GM10248 (cell line): ENCODE measurements around the gene UPF1.
"Not testable (repeated sequence)": the region's sequence is repeated elsewhere in the genome, so short reads cannot be mapped to it uniquely, and the experiment has no call there.

ENCODE experiments used
- CTCF ChIA-PET: fragments of 300-600 bp; sonication (Branson Sonifier 250); formaldehyde crosslinking; extraction: SDS; loops from one replicate; lab custom pipeline; 2021; ENCODE audit warnings: antibody characterized with exemption; lab: Yijun Ruan, JAX
- POLR2A ChIA-PET: fragments of 350-650 bp; sonication (Branson Sonifier 250); formaldehyde crosslinking; extraction: SDS; loops from one replicate; lab custom pipeline; 2020; ENCODE audit warnings: antibody characterized with exemption; lab: Yijun Ruan, JAX
- DNase-seq: peaks from one replicate; pipeline ENCODE4 v3.0.0; 2012; ENCODE audit errors: extremely low spot score
- TF ChIP-seq, protein P1 (sequence below): IDR thresholded peaks from 2 replicates; pipeline ENCODE4 v1.5.1; 2012; ENCODE audit warnings: mild to moderate bottlenecking, low read depth; ENCODE audit errors: extremely low read depth, missing control alignments, control extremely low read depth

Gene UPF1

GRCh38 chr19:18910010-18910409 lies 78.3 kb downstream of the UPF1 start:
- TF ChIP-seq, protein P1, sequence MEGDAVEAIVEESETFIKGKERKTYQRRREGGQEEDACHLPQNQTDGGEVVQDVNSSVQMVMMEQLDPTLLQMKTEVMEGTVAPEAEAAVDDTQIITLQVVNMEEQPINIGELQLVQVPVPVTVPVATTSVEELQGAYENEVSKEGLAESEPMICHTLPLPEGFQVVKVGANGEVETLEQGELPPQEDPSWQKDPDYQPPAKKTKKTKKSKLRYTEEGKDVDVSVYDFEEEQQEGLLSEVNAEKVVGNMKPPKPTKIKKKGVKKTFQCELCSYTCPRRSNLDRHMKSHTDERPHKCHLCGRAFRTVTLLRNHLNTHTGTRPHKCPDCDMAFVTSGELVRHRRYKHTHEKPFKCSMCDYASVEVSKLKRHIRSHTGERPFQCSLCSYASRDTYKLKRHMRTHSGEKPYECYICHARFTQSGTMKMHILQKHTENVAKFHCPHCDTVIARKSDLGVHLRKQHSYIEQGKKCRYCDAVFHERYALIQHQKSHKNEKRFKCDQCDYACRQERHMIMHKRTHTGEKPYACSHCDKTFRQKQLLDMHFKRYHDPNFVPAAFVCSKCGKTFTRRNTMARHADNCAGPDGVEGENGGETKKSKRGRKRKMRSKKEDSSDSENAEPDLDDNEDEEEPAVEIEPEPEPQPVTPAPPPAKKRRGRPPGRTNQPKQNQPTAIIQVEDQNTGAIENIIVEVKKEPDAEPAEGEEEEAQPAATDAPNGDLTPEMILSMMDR, result no peak
- DNase-seq, result no peak
- POLR2A ChIA-PET, result no interaction called here
- CTCF ChIA-PET, result no interaction called here

DNA sequence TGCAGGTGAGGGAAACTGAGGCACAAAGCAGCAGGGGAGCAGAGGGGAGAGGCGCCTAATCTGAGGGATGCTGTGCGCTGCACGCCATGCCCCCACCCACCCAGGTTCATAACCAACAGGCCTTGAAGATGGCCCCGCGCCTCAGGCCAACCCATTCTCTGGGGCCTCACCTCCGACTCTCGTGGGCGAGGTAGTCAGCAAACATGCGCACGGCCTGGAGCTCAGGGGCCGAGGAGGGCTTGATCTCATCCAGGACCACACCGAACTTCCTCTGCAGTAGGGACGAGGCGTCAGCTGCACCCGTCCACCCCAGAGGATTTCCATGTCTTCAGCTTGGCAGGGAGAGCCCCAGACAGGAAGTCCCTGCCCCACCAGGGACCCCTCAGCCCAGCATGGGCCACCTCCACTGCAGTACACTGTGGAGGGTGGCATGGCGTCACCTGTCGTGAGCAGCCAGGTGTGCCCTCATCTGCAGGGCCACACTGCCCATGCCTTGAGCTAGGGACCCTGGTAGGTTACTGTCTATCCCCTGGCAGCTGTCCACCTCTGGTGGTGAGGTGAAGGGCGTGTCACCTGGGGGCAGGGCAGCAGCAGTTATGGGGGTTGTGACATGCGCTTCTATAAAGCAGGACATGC lies 79.2 kb downstream of the UPF1 start:
- TF ChIP-seq, protein P1, result no peak
- POLR2A ChIA-PET, result no interaction called here
- CTCF ChIA-PET, result no interaction called here
- no peak for DNase-seq

- POLR2A ChIA-PET, result no interaction called here
- TF ChIP-seq, protein P1, result no peak
- DNase-seq, result no peak
- CTCF ChIA-PET, result interaction anchor here (1.0 kb wide), 1 partner anchor 324 kb away, joined by 3 read pairs; no protein-coding TSS in a partner anchor
These were observed 81.2 kb downstream of the UPF1 start for GRCh38 chr19:18912933-18913332.

DNA sequence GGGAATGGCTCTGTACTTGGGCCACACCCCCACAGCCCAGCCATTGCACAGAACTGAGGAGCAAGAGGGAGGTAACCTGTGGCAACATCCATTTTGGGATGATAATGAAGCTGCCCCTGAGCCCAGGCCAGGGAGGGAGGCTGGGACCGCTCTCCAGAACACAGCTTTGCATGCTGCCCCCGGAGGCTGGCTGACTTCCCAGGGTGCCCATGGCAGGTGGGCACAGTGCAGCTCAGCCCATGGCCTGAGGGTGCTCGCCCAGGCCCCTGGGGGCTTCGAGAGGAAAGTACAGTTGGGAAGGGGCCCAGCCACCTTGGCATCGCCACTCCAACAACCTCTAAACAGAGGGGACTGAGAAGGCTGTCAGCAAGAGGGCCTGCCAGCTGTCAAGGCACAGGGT lies 81.7 kb downstream of the UPF1 start:
- TF ChIP-seq, protein P1, result no peak
- CTCF ChIA-PET, result interaction anchor here (1.0 kb wide), 1 partner anchor 324 kb away, joined by 3 read pairs; no protein-coding TSS in a partner anchor
- no peak for DNase-seq
- POLR2A ChIA-PET, result no interaction called here

DNA sequence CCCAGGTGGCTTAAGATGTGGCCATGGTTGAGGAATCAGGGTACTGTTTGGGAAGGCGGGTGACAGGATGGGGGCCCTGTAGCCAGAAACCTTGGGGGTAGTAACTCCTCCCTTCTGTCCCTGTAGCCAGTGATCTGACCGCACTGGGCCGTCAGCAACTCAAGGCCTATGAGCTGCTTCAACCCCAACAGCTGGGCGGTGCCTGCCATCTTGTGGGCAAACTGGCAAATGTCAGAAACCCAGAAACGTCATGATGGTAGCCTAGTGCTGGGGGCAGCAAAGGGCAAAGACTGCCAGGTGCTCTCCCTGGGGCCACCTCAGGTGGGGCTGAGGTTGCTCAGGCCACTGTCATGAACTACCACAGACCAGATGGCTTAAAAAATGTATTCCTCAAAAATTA lies 83.9 kb downstream of the UPF1 start:
- ChIA-PET POLR2A (interaction anchor here (0.6 kb wide), 1 partner anchor 20 kb away, joined by 3 read pairs; no protein-coding TSS in a partner anchor), CTCF (no interaction called here)
- DNase-seq, result no peak
- TF ChIP-seq, protein P1, result no peak

GRCh38 chr19:18917593-18917992 lies 85.8 kb downstream of the UPF1 start:
- CTCF ChIA-PET, DNase-seq, POLR2A ChIA-PET: not testable (repeated sequence)
